Measurements from ENCODE around the gene SCO2.

The SCO2 gene

GRCh38 chr22:50525104-50525857 is at the start of gene SCO2:
Gene SCO2, minus strand, starts transcription at chr22:50525598. Its CDS starts 1,187 bp downstream, at chr22:50524411.
- H3K9me3 Mint-ChIP-seq: no peaks in the 10 kb centered on the region
- peak within 1 kb of the TSS; percentile 88 for H3K4me3 Mint-ChIP-seq
- H3K36me3 Mint-ChIP-seq (ENCODE audit: low read depth): peaks cover 17% of the 10 kb centered on the region
- ATAC-seq: peak; percentile 60
- no peaks in the 10 kb centered on the region for H3K27me3 Mint-ChIP-seq
- peaks cover 33% of the 10 kb centered on the region for H3K4me1 Mint-ChIP-seq
- H3K27ac Mint-ChIP-seq: peak within 1 kb of the TSS; percentile 87
- peak; percentile 99 for DNase-seq

GRCh38 chr22:50574383-50574755 is 49.0 kb upstream of the SCO2 start:
- ATAC-seq: no peak
- H3K4me3 Mint-ChIP-seq: no peak overlapping the region
- no peaks in the 10 kb centered on the region for H3K9me3 Mint-ChIP-seq
- peaks cover 9% of the 10 kb centered on the region for H3K4me1 Mint-ChIP-seq
- no peak overlapping the region for H3K27ac Mint-ChIP-seq
- peaks cover 13% of the 10 kb centered on the region for H3K36me3 Mint-ChIP-seq (ENCODE audit: low read depth)
- no peaks in the 10 kb centered on the region for H3K27me3 Mint-ChIP-seq
- no peak for DNase-seq

GRCh38 chr22:50573491-50574382 is 48.3 kb upstream of the SCO2 start:
- Mint-ChIP-seq H3K4me3 (no peak overlapping the region), H3K27me3 (no peaks in the 10 kb centered on the region), H3K36me3 (ENCODE audit: low read depth) (peaks cover 14% of the 10 kb centered on the region), H3K4me1 (peaks cover 8% of the 10 kb centered on the region), H3K9me3 (no peaks in the 10 kb centered on the region), H3K27ac (no peak overlapping the region)
- DNase-seq (no peak), ATAC-seq (no peak)

DNA sequence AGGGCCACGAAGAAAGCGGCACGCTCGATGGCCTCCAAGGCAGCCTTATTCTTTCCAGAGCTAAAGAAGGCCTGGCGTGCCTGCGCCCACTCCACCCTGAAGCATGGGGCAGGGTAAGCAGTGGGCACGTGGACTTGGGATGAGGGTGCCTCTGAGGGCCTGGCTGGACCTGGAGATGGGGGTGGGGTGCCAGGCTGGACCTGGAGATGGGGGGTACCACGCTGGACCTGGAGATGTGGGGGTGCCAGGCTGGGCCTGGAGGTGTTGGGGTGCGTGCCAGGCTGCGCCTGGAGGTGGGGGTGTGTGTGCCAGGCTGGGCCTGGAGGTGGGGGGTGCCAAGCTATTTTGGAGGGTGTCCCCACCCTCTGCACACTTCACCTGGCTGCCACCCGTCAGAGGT is 47.6 kb upstream of the SCO2 start:
- H3K9me3 Mint-ChIP-seq: no peaks in the 10 kb centered on the region
- ATAC-seq (no peak), DNase-seq (no peak)
- H3K27me3 Mint-ChIP-seq: no peaks in the 10 kb centered on the region
- peaks cover 4% of the 10 kb centered on the region for H3K4me1 Mint-ChIP-seq
- no peak overlapping the region for H3K27ac Mint-ChIP-seq
- H3K36me3 Mint-ChIP-seq (ENCODE audit: low read depth): peaks cover 17% of the 10 kb centered on the region
- H3K4me3 Mint-ChIP-seq: no peak overlapping the region

DNA sequence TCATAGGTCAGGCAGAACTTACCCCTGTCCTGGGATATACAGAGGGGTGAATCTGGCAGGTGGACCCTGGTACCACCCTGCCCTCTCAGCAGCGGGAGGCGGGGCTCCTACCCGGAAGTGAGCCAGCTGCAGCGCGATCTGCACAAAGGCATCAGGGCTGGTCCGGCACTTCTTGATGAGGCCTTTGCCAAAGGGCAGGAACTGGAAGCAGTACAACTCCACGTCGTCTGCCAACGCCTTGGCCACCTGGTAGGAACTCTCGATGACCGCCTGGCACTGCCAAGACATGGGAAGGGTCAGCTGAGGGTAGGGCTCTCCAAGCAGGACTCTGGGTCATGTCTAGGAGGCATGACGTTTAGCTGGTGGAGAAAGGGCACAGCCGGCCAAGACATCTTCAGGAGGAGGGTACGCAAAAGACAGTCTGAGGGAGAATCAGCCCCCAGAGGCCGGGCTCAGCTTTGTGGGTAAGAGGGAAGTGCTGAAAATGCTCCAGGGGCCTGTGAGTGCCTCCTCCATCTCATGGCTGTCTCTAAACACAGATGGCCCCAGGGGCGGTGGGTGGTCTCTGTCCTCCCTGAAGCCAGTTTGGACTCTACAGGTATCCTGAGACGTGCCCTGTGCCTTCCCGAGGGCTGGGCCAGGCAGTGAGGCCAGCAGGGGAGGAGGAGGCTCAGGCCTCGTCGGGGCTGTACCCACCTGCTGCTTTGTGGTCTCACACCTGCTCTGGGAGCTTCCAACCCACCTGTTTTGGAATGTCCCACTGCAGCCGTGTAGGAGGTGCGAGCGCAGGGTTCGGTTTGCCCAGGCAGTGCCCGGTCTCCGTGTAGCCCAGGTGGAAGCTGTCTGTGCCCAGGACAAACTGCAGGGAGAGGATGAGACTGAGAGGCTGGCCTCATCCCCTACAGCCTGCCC is 46.1 kb upstream of the SCO2 start:
- Mint-ChIP-seq H3K36me3 (ENCODE audit: low read depth) (peaks cover 21% of the 10 kb centered on the region), H3K4me1 (no peaks in the 10 kb centered on the region), H3K27me3 (no peaks in the 10 kb centered on the region), H3K4me3 (no peak overlapping the region), H3K9me3 (no peaks in the 10 kb centered on the region), H3K27ac (no peak overlapping the region)
- DNase-seq (no peak), ATAC-seq (no peak)

GRCh38 chr22:50570861-50571260 is 45.5 kb upstream of the SCO2 start:
- peaks cover 21% of the 10 kb centered on the region for H3K36me3 Mint-ChIP-seq (ENCODE audit: low read depth)
- H3K27ac Mint-ChIP-seq: no peak overlapping the region
- no peaks in the 10 kb centered on the region for H3K27me3 Mint-ChIP-seq
- no peak overlapping the region for H3K4me3 Mint-ChIP-seq
- DNase-seq (no peak), ATAC-seq (no peak)
- H3K4me1 Mint-ChIP-seq: no peaks in the 10 kb centered on the region
- no peaks in the 10 kb centered on the region for H3K9me3 Mint-ChIP-seq

GRCh38 chr22:50569896-50570535 is 44.6 kb upstream of the SCO2 start:
- ATAC-seq: no peak
- Mint-ChIP-seq H3K36me3 (ENCODE audit: low read depth) (peaks cover 21% of the 10 kb centered on the region), H3K4me3 (no peak overlapping the region), H3K4me1 (no peaks in the 10 kb centered on the region), H3K27ac (no peak overlapping the region), H3K9me3 (no peaks in the 10 kb centered on the region), H3K27me3 (no peaks in the 10 kb centered on the region)
- DNase-seq: no peak

GRCh38 chr22:50569041-50569459 is 43.7 kb upstream of the SCO2 start:
- H3K27ac Mint-ChIP-seq: no peak overlapping the region
- H3K4me3 Mint-ChIP-seq: no peak overlapping the region
- no peaks in the 10 kb centered on the region for H3K27me3 Mint-ChIP-seq
- DNase-seq (no peak), ATAC-seq (no peak)
- H3K9me3 Mint-ChIP-seq: no peaks in the 10 kb centered on the region
- peaks cover 21% of the 10 kb centered on the region for H3K36me3 Mint-ChIP-seq (ENCODE audit: low read depth)
- no peaks in the 10 kb centered on the region for H3K4me1 Mint-ChIP-seq

GRCh38 chr22:50568626-50569025 is 43.2 kb upstream of the SCO2 start:
- no peaks in the 10 kb centered on the region for H3K9me3 Mint-ChIP-seq
- H3K27ac Mint-ChIP-seq: no peak overlapping the region
- no peak overlapping the region for H3K4me3 Mint-ChIP-seq
- peaks cover 21% of the 10 kb centered on the region for H3K36me3 Mint-ChIP-seq (ENCODE audit: low read depth)
- no peak for ATAC-seq
- no peak for DNase-seq
- no peaks in the 10 kb centered on the region for H3K27me3 Mint-ChIP-seq
- peaks cover under 1% of the 10 kb centered on the region for H3K4me1 Mint-ChIP-seq

GRCh38 chr22:50567721-50568252 is 42.4 kb upstream of the SCO2 start:
- no peaks in the 10 kb centered on the region for H3K9me3 Mint-ChIP-seq
- H3K27ac Mint-ChIP-seq: no peak overlapping the region
- no peak for DNase-seq
- ATAC-seq: no peak
- no peak overlapping the region for H3K4me3 Mint-ChIP-seq
- H3K36me3 Mint-ChIP-seq (ENCODE audit: low read depth): peaks cover 21% of the 10 kb centered on the region
- no peaks in the 10 kb centered on the region for H3K27me3 Mint-ChIP-seq
- H3K4me1 Mint-ChIP-seq: peaks cover 8% of the 10 kb centered on the region

DNA sequence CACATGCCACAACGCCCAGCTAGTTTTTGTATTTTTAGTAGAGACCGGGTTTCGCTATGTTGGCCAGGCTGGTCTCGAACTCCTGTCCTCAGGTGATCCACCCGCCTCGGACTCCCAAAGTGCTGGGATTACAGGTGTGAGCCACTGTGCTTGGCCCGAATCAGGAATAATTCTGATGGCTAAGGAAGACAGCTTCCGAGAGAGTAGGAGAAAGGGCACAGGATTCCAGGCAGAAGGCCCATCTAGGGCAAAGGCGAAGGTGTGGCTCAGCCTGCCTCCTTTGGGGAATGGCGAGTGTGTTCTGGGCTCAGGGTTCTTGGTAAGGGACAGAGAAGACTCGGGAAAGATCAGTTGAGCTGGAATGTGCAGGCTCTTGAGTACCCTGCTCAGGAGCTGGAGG is 38.9 kb upstream of the SCO2 start:
- no peak for DNase-seq
- H3K36me3 Mint-ChIP-seq (ENCODE audit: low read depth): peaks cover 7% of the 10 kb centered on the region
- no peak overlapping the region for H3K4me3 Mint-ChIP-seq
- ATAC-seq: no peak
- no peaks in the 10 kb centered on the region for H3K9me3 Mint-ChIP-seq
- H3K27me3 Mint-ChIP-seq: peaks cover 2% of the 10 kb centered on the region
- peaks cover 17% of the 10 kb centered on the region for H3K4me1 Mint-ChIP-seq
- H3K27ac Mint-ChIP-seq: no peak overlapping the region

- DNase-seq: no peak
- Mint-ChIP-seq H3K4me1 (peaks cover 17% of the 10 kb centered on the region), H3K27me3 (peaks cover 2% of the 10 kb centered on the region), H3K27ac (no peak overlapping the region), H3K9me3 (no peaks in the 10 kb centered on the region), H3K36me3 (ENCODE audit: low read depth) (peaks cover 5% of the 10 kb centered on the region), H3K4me3 (peak overlapping the region; percentile 85)
- no peak for ATAC-seq
These were observed 38.2 kb upstream of the SCO2 start for GRCh38 chr22:50563413-50564160.

Measured in activated naive CD8-positive, alpha-beta T cell treated with anti-CD3 and anti-CD28 coated beads, Interleukin-2, amount 50 U/mL, for 24 hours (primary cell).